Measurements from ENCODE around the gene CD81. TPM values are rescaled to one million over a fixed set of nuclear protein-coding genes. Genes with fewer than 3 reads are reported as not detected.
A peak's percentile ranks its signal among the peaks of the same experiment; 100 is the strongest.

The CD81 gene
- total RNA-seq, 1 donor: 195 TPM

DNA sequence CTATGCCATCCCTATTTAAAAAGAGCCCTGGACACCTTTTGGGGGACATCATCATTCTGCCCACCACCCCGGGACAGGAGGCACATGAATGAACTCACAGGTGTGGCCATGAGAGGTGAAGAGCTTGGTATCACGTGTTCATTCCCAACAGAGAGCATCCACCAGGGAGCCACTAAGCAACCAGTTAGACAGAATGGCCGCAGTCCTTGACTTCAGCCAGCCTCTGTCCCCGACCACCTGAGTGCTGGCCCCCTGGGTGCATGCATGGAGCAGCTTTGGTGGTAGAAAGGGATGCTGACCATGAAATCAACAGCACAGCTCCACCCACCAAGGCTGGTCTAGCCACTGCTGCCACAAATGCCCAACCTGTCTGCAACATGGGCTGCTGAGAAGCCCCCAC lies 31.1 kb upstream of the CD81 start:
- Histone ChIP-seq H3K79me2 (ENCODE audit: insufficient read depth, low read length) (no peaks in the 10 kb centered on the region), H3K27me3 (ENCODE audit: insufficient read depth, low read length) (no peaks in the 10 kb centered on the region), H3K4me2 (ENCODE audit: insufficient read depth, low read length) (no peak overlapping the region), H2AFZ (ENCODE audit: low read length) (no peak overlapping the region), H3K4me1 (ENCODE audit: insufficient read depth, low read length) (no peaks in the 10 kb centered on the region), H3K9me3 (ENCODE audit: low read depth, low read length) (peaks cover 6% of the 10 kb centered on the region), H4K20me1 (ENCODE audit: insufficient read depth, low read length) (no peaks in the 10 kb centered on the region), H3K36me3 (ENCODE audit: insufficient read depth, low read length) (no peaks in the 10 kb centered on the region), H3K4me3 (ENCODE audit: insufficient read depth, low read length) (no peak overlapping the region), H3K27ac (ENCODE audit: low read depth, low read length) (no peak overlapping the region)
- DNase-seq (ENCODE audit: insufficient read length, low spot score, missing footprints): no peak
- TF ChIP-seq, protein P1, sequence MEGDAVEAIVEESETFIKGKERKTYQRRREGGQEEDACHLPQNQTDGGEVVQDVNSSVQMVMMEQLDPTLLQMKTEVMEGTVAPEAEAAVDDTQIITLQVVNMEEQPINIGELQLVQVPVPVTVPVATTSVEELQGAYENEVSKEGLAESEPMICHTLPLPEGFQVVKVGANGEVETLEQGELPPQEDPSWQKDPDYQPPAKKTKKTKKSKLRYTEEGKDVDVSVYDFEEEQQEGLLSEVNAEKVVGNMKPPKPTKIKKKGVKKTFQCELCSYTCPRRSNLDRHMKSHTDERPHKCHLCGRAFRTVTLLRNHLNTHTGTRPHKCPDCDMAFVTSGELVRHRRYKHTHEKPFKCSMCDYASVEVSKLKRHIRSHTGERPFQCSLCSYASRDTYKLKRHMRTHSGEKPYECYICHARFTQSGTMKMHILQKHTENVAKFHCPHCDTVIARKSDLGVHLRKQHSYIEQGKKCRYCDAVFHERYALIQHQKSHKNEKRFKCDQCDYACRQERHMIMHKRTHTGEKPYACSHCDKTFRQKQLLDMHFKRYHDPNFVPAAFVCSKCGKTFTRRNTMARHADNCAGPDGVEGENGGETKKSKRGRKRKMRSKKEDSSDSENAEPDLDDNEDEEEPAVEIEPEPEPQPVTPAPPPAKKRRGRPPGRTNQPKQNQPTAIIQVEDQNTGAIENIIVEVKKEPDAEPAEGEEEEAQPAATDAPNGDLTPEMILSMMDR (IDR thresholded peaks at IDR 0.05; ENCODE audit: extremely low read depth, low read depth, low read length): no peak

DNA sequence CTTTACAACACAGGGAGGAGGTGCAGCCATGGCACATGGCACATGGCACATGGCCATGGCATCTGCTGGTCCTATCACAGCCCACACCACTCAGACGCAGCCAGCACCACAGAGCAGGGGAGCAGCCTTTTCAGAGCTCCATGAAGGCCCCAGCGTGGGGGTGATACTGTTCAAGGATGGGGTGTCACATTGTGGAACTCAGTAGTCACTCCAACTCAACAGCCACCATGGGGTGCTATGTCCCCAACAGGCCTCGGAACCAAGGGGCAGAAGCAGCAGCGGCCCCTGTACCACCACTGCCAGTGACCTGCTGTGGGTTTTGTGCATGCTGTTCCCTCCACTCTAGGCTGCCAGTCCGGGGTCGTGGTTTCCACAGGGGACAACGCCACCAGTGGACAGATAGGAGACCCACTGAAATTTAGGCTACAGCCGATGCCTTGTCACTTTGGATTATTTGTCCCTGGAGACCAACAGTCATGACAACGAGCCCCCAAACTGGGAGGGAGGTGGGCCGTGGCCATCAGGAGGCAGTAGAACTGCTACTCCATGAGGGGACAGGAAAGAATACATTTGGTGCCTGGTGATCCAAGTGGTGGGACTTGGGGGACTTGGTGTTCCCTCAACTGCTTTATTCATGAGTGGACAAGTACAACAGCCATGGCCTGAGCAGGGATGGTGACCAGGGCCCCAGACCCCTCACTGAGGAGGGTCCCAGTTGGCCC lies 30.4 kb upstream of the CD81 start:
- Histone ChIP-seq H3K36me3 (ENCODE audit: insufficient read depth, low read length) (no peaks in the 10 kb centered on the region), H3K4me3 (ENCODE audit: insufficient read depth, low read length) (no peak overlapping the region), H3K9me3 (ENCODE audit: low read depth, low read length) (peaks cover 6% of the 10 kb centered on the region), H3K79me2 (ENCODE audit: insufficient read depth, low read length) (no peaks in the 10 kb centered on the region), H3K4me1 (ENCODE audit: insufficient read depth, low read length) (no peaks in the 10 kb centered on the region), H3K4me2 (ENCODE audit: insufficient read depth, low read length) (no peak overlapping the region), H2AFZ (ENCODE audit: low read length) (no peak overlapping the region), H4K20me1 (ENCODE audit: insufficient read depth, low read length) (no peaks in the 10 kb centered on the region), H3K27me3 (ENCODE audit: insufficient read depth, low read length) (no peaks in the 10 kb centered on the region), H3K27ac (ENCODE audit: low read depth, low read length) (no peak overlapping the region)
- TF ChIP-seq, protein P1 (IDR thresholded peaks at IDR 0.05; ENCODE audit: extremely low read depth, low read depth, low read length): no peak
- DNase-seq (ENCODE audit: insufficient read length, low spot score, missing footprints): peak; percentile 72

DNA sequence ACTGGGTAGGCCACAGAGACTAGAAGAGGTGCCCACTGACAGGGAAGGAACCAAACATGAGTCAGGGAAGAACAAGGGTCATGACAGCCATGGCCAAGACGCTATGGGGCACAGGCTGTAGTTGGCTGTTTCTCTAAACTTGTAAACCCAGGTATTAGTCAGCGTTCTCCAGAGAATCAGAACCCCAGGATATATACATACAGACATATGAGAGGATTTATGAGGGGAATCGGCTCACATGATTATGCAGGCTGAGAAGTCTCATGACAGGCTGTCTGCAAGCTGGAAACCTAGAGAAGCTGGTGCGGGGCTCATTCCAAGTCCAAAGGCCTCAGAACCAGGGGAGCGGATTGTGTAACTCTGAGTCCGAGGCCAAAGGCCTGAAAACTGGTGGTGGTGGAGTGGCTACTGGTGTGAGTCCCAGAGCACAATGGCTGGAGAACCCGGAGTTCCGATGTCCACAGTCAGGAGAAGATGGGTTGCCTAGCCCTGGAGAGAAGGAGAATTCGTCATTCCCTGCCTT lies 29.7 kb upstream of the CD81 start:
- H3K36me3 ChIP-seq (ENCODE audit: insufficient read depth, low read length): no peaks in the 10 kb centered on the region
- no peaks in the 10 kb centered on the region for H3K79me2 ChIP-seq (ENCODE audit: insufficient read depth, low read length)
- no peaks in the 10 kb centered on the region for H3K27me3 ChIP-seq (ENCODE audit: insufficient read depth, low read length)
- no peak overlapping the region for H3K4me2 ChIP-seq (ENCODE audit: insufficient read depth, low read length)
- peaks cover 6% of the 10 kb centered on the region for H3K9me3 ChIP-seq (ENCODE audit: low read depth, low read length)
- H2AFZ ChIP-seq (ENCODE audit: low read length): no peak overlapping the region
- TF ChIP-seq, protein P1 (IDR thresholded peaks at IDR 0.05; ENCODE audit: extremely low read depth, low read depth, low read length): no peak
- H4K20me1 ChIP-seq (ENCODE audit: insufficient read depth, low read length): no peaks in the 10 kb centered on the region
- H3K4me1 ChIP-seq (ENCODE audit: insufficient read depth, low read length): no peaks in the 10 kb centered on the region
- no peak overlapping the region for H3K4me3 ChIP-seq (ENCODE audit: insufficient read depth, low read length)
- no peak for DNase-seq (ENCODE audit: insufficient read length, low spot score, missing footprints)
- no peak overlapping the region for H3K27ac ChIP-seq (ENCODE audit: low read depth, low read length)

DNA sequence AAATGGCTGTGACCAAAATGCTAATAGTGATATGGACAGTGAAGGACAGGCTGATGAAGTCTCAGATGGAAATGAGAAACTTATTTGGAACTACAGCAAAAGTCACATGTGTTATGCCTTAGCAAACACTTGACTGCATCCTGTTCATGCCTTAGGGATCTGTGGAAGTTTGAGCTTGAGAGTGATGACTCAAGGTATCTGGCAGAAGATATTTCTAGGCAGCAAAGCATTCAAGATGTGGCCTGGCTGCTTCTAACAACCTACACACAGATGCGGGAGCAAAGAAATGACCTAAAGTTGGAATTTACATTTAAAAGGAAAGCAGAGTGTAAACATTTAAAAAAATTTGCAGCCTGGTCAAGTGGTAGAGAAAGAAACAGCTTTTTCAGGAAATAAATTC lies 28.1 kb upstream of the CD81 start:
- H2AFZ ChIP-seq (ENCODE audit: low read length): no peak overlapping the region
- H3K79me2 ChIP-seq (ENCODE audit: insufficient read depth, low read length): no peaks in the 10 kb centered on the region
- no peaks in the 10 kb centered on the region for H3K27me3 ChIP-seq (ENCODE audit: insufficient read depth, low read length)
- no peak overlapping the region for H3K4me2 ChIP-seq (ENCODE audit: insufficient read depth, low read length)
- no peak overlapping the region for H3K27ac ChIP-seq (ENCODE audit: low read depth, low read length)
- H3K36me3 ChIP-seq (ENCODE audit: insufficient read depth, low read length): no peaks in the 10 kb centered on the region
- no peaks in the 10 kb centered on the region for H4K20me1 ChIP-seq (ENCODE audit: insufficient read depth, low read length)
- TF ChIP-seq, protein P1 (IDR thresholded peaks at IDR 0.05; ENCODE audit: extremely low read depth, low read depth, low read length): no peak
- H3K4me3 ChIP-seq (ENCODE audit: insufficient read depth, low read length): no peak overlapping the region
- H3K4me1 ChIP-seq (ENCODE audit: insufficient read depth, low read length): no peaks in the 10 kb centered on the region
- no peak for DNase-seq (ENCODE audit: insufficient read length, low spot score, missing footprints)
- H3K9me3 ChIP-seq (ENCODE audit: low read depth, low read length): peaks cover 6% of the 10 kb centered on the region
